Activated T-helper 9 cell treated with anti-CD3 and anti-CD28 coated beads, Interleukin-2, amount 50 U/mL, for 16 hours (primary cell): ENCODE measurements around the gene ZNF142.

ENCODE experiments used
- DNase-seq: peaks from one replicate; pipeline ENCODE4 v3.0.0-alpha.2; 2020; ENCODE audit warnings: low read depth

Gene ZNF142

GRCh38 chr2:218655751-218656150, 3.7 kb downstream of the ZNF142 start:
- DNase-seq = no peak

DNA sequence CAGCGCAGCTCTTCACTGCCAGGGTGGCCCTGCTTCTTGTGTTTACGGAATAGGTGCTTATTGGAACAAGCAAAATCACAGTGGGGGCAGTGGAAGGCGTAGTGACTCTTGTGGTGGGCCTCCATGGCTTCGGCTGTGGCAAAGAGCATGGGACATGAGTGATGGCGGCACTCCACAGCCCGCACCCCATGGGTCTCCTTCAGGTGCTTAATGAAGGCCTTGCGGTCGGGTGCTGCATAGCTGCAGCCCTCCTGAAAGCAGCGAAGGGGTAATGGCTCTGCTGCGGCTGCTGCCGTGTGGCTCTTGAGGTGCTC, 10.7 kb downstream of the ZNF142 start:
- DNase-seq = no peak

- peak; percentile 19 for DNase-seq
Observed at GRCh38 chr2:218648088-218648786, 11.2 kb downstream of the ZNF142 start.

GRCh38 chr2:218645126-218645525, 14.3 kb downstream of the ZNF142 start:
- DNase-seq = no peak

DNA sequence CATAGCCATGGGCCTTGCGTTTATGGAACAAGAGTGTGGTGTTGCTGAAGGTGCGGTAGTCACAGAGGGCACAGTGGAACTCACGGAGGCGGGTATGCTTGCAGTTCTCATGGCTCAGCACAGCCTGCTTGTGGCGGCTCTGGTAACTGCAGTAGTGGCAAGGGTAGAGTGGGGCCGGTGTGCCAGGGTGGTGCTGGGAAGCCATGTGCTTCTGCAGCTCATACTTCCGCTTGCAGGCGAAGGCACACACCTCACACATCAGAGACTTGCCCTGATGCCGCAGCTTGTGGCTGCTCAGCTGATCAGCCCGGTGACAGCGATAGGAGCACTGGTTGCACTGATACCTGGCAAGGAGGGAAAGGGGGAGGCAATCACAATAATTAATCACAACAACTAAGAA, 14.7 kb downstream of the ZNF142 start:
- DNase-seq = no peak

DNA sequence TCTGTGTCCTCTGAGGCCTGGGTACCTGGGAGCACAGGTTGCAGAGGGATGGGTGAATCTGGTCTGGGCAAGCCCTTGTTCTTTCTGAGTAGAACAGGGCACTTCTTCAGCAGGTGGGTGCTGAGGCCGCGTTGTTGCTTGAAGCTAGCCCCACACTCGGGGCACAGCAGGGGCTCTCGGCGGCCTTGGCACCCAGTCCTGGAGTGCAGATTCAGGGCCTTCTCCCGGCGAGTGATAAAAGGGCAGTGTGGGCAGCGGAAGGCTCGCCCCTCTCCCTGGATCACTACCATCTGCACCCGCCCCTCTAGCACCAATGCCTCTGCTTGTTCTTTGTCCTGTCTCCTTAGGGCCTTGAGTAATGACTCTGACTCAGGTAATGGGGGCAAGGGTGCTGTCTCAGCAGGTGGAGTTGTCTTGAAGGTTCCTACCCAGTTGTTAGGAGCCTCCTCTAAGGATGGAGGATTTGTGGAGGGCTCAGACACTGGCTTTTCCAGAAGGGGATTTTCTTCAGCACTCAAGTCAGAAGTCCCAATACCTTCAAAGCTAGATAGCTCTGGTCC, 15.6 kb downstream of the ZNF142 start:
- no peak for DNase-seq

GRCh38 chr2:218642786-218643185, 16.6 kb downstream of the ZNF142 start:
- DNase-seq = no peak

GRCh38 chr2:218642121-218642656, 17.2 kb downstream of the ZNF142 start:
- DNase-seq = no peak

GRCh38 chr2:218638372-218638771, 21.1 kb downstream of the ZNF142 start:
- DNase-seq = no peak

GRCh38 chr2:218635719-218636118, 23.7 kb downstream of the ZNF142 start:
- DNase-seq = no peak

- no peak for DNase-seq
Observed at GRCh38 chr2:218631837-218632236, 27.6 kb downstream of the ZNF142 start.

DNA sequence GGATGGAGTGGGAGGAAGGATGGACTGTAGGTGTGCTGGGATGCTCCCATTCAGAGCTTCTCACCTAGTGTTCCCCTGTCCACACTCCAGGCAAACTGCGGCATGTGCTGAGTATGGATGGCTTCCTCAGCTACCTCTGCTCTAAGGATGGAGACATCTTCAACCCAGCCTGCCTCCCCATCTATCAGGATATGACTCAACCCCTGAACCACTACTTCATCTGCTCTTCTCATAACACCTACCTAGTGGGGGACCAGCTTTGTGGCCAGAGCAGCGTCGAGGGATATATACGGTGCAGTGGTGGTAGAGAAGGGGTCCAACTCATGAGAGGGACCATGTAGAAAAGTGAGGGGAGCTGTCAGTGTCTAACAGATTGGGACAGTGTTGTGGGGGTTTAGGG, 31.5 kb downstream of the ZNF142 start:
- no peak for DNase-seq

DNA sequence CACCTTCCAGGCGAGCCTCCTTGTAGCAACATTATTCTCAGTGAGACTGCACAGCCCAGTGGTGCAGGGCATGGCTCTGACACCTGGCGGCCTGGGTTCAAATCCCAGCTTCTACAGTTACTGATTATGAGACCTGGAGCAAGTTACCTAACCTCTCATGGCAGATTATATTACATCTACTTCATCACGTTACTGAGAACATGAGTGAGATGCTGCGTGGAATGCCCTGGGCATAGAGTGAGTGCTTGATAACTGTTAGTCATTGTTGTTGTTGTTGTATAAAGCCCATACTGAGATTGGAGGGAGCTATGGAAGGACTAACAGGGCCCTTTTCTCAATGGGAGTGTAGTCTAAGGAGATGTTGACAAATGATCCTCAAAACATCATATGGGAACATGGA, 33.1 kb downstream of the ZNF142 start:
- DNase-seq = no peak

DNA sequence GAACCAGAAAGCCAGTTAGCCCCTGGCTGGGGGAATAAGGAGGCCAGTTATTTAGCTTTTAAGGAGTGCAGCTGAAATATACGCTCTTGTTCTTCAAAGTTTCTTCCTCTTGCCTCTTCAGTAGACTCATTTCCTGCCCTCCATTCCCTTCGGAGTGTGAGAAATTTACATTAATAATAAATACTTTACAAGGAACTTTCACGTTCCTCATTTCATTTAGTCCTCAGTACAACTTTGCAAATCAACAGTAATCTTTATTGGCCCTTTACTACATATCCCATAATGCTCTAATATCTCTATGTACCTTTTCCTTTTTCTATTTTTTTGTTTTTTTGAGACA, 36.1 kb downstream of the ZNF142 start:
- no peak for DNase-seq

DNA sequence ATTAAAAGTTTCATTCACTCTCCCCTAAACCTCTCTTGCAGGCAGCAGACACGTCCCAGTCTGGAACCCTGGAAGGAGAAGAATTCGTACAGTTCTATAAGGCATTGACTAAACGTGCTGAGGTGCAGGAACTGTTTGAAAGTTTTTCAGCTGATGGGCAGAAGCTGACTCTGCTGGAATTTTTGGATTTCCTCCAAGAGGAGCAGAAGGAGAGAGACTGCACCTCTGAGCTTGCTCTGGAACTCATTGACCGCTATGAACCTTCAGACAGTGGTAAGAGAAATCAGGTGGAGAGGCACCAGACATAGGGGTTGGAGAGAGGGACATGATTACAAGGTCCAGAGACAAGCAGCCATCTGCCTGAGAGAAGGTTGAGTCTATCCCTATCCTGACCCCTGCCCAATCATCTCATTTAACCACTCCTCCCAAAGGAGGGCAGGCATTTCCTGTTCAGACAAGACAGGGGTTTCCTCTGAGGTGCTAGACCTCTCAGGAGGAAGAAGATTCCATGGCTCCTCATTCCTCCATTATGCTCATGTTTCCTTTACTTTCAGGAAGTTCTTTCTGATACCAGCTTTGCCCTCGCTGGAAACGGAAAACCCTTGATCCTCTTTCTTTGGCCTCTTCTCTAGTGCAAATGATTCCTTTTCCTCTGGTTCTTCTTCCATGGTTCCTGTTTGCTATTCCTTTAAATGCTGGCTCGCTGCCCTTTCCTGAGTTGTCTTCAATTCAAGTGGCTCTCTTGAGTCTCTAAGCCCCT, 36.6 kb downstream of the ZNF142 start:
- DNase-seq = no peak

DNA sequence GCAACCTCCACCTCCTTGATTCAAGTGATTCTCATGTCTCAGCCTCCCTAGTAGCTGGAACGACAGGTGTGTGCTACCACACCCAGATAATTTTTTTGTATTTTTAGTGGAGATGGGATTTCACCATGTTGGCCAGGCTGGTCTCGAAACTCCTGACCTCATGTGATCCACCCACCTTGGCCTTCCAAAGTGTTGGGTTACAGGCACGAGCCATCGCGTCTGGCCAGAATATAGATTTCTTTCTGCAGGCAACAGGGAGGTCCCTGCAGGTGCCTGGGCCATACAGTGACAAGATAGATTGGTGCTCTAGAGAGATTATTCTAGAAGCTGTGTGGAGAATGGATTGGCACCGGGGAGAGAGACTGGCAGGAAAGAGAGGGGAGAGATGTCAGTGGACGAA, 38.4 kb downstream of the ZNF142 start:
- DNase-seq = no peak

DNA sequence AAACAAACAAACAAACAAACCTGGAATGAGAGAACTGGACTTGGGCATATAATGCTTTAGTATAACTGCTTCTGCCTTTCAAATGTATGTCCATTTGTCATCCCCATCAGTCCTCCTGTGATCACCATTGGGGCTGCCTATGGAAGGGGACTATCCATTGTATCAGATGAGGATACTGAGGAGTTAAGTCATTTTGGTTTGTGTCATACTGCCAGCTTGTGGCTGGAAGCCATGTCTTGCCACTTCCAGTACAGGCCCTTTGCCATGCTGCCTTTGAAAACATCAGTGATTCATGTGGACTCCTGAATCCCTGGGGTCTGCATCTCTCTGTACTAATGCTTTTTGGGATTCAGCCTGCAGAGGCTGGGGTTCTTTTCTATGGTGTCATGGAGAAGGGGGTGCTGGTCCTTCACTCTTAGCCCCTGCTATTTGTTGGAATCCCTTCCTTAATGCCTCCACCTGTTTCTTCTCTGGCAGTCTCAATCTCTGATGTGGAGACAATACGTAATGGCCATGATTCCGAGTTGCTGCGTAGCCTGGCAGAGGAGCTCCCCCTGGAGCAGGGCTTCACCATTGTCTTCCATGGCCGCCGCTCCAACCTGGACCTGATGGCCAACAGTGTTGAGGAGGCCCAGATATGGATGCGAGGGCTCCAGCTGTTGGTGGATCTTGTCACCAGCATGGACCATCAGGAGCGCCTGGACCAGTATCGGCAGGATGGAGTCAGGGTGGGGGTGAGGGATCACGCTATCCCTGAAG, 41.1 kb downstream of the ZNF142 start:
- no peak for DNase-seq

GRCh38 chr2:218615868-218616315, 43.5 kb downstream of the ZNF142 start:
- no peak for DNase-seq

DNA sequence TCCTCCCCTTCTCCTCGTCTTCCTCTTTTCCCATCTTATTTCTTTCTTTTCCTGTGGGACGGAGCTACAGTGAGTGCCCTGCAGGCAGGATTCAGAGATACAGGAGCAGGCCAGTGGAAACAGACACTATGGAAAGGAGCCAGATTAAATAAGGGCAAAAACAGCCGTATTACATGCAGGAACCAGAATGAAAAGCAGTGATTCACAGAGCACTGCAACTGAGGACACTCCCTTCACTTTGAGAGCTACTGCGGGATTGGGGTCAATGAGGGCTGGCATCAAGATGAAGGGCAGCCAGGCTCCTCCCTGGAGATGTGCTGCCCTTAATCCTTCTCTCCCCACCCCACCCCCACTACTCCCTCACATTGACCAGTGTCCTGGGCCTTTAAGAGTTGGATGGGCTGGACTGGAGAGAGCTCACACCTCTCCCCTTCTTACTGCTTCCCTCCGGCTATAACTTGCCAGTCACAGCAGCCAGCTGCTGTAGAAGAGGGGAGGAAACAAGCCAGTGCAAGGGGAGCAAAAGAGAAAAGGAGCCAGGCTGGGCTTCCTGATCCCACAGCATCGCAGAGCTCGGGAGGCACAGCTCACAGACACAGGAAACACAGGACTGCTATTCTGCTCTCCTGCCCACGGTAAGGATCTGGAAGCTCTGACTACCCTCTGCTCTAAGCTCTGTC, 51.8 kb downstream of the ZNF142 start, which contains the start of gene PLCD4:
TSS of gene PLCD4 (plus strand) at position 464 of the 680 bp plus-strand sequence. CDS start 7,841 bp downstream, outside the sequence.
- DNase-seq = no peak

DNA sequence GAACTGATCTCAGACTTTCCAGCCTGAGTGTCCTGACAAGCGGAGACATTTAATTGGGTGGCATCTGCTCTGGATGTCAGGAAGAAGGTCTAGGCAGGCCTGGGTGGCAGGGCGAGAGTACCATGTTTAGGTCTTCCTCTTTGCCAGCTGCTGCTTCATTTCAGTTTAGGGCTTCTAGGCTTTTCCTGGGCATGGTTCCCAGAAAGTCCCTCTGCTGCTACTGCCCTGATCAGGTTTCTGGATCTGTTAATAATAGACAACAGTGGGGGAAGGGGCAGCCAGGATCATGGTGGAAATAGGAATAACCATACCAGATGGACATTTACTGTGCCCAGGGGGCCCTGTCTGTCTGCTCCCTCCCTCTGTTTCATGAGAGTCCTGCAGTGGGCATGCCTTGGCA, 54.0 kb downstream of the ZNF142 start:
- no peak for DNase-seq
